NCI-H2196 (cell line): ENCODE results near the gene IL19.
"Not testable (repeated sequence)": the region's sequence is repeated elsewhere in the genome, so short reads cannot be mapped to it uniquely, and the experiment has no call there.

Experiments used
- DNase-seq: peaks from one replicate; lab custom pipeline; 2025; ENCODE audit not compliant: unreplicated experiment; lab: John Stamatoyannopoulos, UW

Gene IL19

DNA sequence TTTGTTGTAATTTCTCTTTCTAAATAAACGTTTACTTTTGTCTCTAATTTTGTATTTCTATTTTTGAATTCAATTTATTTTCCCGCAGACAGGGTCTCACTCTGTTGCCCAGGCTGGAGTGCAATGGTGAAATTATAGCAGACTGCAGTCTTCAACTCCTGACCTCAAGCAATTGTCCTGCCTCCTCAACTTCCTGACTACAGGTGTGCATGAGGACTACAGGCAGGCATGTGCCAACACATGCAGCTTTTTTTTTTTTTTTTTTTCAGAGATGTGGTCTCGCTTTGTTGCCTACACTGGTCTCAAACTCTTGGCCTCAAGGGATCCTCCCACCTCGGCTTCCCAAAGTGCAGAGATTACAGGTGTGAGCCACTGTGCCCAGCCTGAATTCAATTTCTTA is 58.2 kb downstream of the IL19 start:
- DNase-seq: no peak

- no peak for DNase-seq
Observed at GRCh38 chr1:206829282-206829681, 58.7 kb downstream of the IL19 start.

- no peak for DNase-seq
Observed at GRCh38 chr1:206829875-206830274, 59.3 kb downstream of the IL19 start.

- DNase-seq: no peak
Observed at GRCh38 chr1:206831650-206832049, 61.1 kb downstream of the IL19 start.

DNA sequence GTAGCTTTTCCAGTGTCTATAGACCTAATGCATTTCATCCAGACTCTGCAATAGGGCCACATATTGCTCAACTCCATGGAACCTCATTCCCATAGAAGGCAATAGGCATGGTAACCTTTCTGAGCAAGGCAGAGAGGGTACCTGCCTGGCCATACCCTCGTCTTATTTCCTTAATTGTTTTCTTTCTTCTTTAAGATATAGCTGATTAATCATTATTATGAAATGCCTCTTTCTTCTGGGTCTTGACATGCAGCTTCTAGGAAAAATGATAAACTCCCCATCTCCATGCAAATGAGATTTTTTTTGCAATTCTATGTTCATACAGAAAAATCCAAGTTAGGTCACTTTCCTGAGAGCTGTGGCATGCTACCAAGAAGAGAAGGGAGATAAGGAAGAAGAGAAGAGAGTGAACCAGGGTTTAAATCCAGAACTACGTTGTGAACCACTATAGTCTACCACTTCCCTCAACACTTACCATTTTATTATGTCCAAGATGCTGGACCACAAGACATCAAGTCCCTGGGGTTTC is 61.8 kb downstream of the IL19 start:
- no peak for DNase-seq

- peak; percentile 21 for DNase-seq
Observed at GRCh38 chr1:206833106-206833680, 62.6 kb downstream of the IL19 start.

DNA sequence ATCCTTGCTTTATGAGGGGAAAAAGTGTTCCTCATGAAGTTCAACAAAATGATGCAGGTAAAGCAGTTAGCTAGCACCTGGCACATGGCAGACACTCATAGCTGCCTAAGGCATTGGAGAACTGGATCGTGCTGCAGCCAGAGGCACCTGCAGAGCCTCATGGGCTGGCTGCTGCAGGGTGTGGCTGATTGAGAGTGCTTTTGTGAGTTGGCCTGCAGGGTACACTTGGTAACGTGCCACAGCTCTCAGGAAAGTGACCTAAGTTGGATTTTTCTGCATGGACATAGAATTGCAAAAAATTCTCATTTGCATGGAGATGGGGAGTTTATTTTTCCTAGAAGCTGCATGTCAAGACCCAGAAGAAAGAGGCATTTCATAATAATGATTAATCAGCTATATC is 63.2 kb downstream of the IL19 start:
- DNase-seq: peak; percentile 56

- no peak for DNase-seq
Observed at GRCh38 chr1:206834217-206834616, 63.6 kb downstream of the IL19 start.

DNA sequence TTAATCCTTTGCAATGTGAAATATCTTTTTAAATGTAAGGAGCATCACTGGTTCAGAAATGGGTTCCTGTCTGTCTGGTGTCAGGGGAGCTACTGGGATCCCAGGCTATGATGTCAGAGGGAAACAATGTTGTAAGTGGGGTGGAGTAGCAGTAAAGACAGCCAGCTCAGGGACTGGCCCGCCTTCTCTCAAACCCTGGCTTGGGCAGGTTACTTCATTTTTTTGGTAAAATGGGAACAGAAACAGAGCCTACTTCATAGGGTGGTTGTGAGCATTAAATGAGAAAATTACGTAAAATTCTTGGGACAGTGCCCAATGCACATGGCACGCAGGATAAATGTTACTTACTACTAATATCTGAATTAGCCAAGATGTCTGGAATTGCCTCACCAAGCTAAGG is 64.1 kb downstream of the IL19 start:
- no peak for DNase-seq

DNA sequence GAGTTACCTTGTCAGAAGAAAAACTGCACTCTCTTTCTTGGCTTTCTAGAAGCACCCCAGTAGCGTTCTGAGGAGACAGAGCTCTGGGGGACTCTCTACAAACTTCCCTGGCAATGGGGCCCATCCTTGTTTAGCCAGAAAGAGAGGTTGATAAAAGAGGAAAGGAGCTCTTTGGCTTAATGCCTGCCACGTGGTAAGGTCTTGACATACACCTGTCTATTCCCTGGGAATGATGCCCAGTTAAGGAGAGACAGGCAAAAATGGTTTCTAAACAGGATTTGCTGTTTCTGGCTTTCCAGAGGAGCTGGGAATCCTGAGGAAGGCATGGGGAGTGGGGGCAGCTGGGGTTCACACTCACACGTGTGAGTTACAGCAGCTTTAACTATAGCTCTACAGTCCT is 64.6 kb downstream of the IL19 start:
- DNase-seq: peak; percentile 72

GRCh38 chr1:206836111-206836510 is 65.5 kb downstream of the IL19 start:
- DNase-seq: no peak

GRCh38 chr1:206839006-206839560 is 68.5 kb downstream of the IL19 start:
- no peak for DNase-seq

DNA sequence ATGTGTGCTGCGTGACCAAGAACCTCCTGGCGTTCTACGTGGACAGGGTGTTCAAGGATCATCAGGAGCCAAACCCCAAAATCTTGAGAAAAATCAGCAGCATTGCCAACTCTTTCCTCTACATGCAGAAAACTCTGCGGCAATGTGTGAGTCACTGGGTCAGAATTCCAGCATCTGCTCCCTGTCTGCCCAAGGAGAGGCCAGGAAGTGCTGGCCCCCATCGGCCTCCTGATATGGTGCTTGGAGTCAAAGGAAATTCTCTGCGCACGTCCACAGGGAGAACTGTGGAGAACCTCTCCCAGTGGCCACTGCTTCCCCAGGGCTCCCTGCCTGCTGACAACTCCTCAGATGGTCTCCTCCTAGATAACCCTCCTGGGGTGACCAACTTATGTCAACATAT is 69.3 kb downstream of the IL19 start:
- no peak for DNase-seq

GRCh38 chr1:206841609-206842323 is 71.2 kb downstream of the IL19 start:
- DNase-seq: no peak

- DNase-seq: no peak
Observed at GRCh38 chr1:206842854-206843253, 72.3 kb downstream of the IL19 start.

- DNase-seq: no peak
Observed at GRCh38 chr1:206843626-206844025, 73.1 kb downstream of the IL19 start.

- peak; percentile 31 for DNase-seq
Observed at GRCh38 chr1:206846487-206846886, 75.9 kb downstream of the IL19 start.

- DNase-seq: no peak
Observed at GRCh38 chr1:206847337-206847834, 76.8 kb downstream of the IL19 start.

- no peak for DNase-seq
Observed at GRCh38 chr1:206847946-206848345, 77.4 kb downstream of the IL19 start.

- DNase-seq: no peak
Observed at GRCh38 chr1:206850401-206850800, 79.8 kb downstream of the IL19 start.

GRCh38 chr1:206851341-206852010 is 80.9 kb downstream of the IL19 start:
- DNase-seq: no peak

- DNase-seq: not testable (repeated sequence)
Observed at GRCh38 chr1:206852662-206853061, 82.1 kb downstream of the IL19 start.
